ENCODE measurements around the gene FAM241A.

FAM241A gene

DNA sequence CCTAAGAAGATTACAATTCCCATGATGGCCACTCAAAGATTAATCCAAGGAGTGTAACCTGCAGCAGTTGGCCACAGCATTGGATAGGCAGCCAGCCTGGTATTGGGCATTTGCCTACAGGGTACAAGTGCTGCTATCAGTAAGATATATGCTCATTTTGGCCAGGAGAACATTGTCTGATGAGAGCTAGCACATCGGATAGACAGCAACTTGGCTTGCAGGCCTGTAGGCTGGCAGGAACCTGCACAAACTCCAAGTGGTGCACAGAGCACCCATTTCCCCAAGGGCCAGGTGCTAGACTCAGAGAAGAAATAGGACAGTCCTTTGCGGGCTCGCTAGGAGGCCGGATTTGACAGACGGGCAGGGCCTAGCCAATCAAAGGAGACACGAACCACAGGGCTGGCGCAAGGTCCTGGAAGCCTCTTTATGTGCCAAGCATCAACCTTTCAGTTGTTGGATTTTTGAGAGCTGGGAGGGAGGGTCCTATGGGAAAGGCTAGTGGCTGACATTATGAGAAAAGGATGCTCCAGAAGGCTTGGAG is 74.6 kb downstream of the FAM241A start:
- TF ChIP-seq CTCF (IDR thresholded peaks at IDR 0.05; ENCODE audit: low read depth, low read length, missing control alignments) = no peak
- H3K4me3 ChIP-seq (ENCODE audit: low read depth, low read length) = no peak overlapping the region
- in situ Hi-C loops (cut with HindIII; ENCODE audit: low sequenced_read_pairs) = no loop called here
- DNase-seq (ENCODE audit: low read depth) = no peak

GRCh38 chr4:112222219-112222955 is 77.1 kb downstream of the FAM241A start:
- in situ Hi-C loops (cut with HindIII; ENCODE audit: low sequenced_read_pairs) = no loop called here
- DNase-seq (ENCODE audit: low read depth) = no peak
- no peak overlapping the region for H3K4me3 ChIP-seq (ENCODE audit: low read depth, low read length)
- TF ChIP-seq CTCF (IDR thresholded peaks at IDR 0.05; ENCODE audit: low read depth, low read length, missing control alignments) = no peak

DNA sequence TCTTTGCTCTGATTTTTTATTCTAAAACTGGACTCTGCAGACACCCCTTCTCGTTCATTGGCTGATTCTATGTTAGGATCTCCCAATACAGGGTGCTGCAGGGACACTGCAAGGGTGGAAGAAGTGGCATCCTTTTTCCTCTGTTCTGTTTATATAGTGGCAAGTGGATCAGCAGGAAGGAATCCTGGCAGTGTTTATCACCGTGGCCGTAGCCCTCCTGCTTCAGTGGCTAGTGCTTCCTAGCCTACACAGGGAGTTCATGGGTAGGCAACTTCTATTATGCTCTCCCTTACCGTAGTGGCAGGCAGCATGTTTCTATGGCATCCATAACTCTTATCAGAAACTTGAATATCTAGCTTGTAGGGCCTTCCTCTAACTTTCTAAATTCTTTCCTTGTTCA is 79.9 kb downstream of the FAM241A start:
- in situ Hi-C loops (cut with HindIII; ENCODE audit: low sequenced_read_pairs) = no loop called here
- TF ChIP-seq CTCF (IDR thresholded peaks at IDR 0.05; ENCODE audit: low read depth, low read length, missing control alignments) = no peak
- no peak for DNase-seq (ENCODE audit: low read depth)
- H3K4me3 ChIP-seq (ENCODE audit: low read depth, low read length) = no peak overlapping the region

GRCh38 chr4:112230879-112231778 is 85.9 kb downstream of the FAM241A start:
- in situ Hi-C loops (cut with HindIII; ENCODE audit: low sequenced_read_pairs) = no loop called here
- no peak for TF ChIP-seq CTCF (IDR thresholded peaks at IDR 0.05; ENCODE audit: low read depth, low read length, missing control alignments)
- peak; percentile 88 for DNase-seq (ENCODE audit: low read depth)
- H3K4me3 ChIP-seq (ENCODE audit: low read depth, low read length) = peak overlapping the region; percentile 91

GRCh38 chr4:112231779-112232713 is 86.8 kb downstream of the FAM241A start, which contains the start of gene AP1AR:
AP1AR (plus strand) TSS chr4:112231787; CDS start chr4:112232092, 305 bp downstream.
- DNase-seq (ENCODE audit: low read depth) = peak; percentile 38
- in situ Hi-C loops (cut with HindIII; ENCODE audit: low sequenced_read_pairs) = no loop called here
- TF ChIP-seq CTCF (IDR thresholded peaks at IDR 0.05; ENCODE audit: low read depth, low read length, missing control alignments) = peak; percentile 50

More at GRCh38 chr4:112231779-112232713, 86.8 kb downstream of the FAM241A start, which contains the start of gene AP1AR:
- H3K4me3 ChIP-seq (ENCODE audit: low read depth, low read length) = peak within 1 kb of the TSS; percentile 91

Measured in astrocyte of the cerebellum (primary cell).